OCI-LY3 (cell line): Measurements from ENCODE around the gene DSN1.

Experiments used
- CTCF ChIP-seq: fragments of 200-600, 300-600 bp; sonication (generic); IDR thresholded peaks from 2 replicates; pipeline ENCODE4 v1.5.1; 2014; ENCODE audit warnings: antibody characterized with exemption, low read length, low read depth
- EZH2phosphoT487 ChIP-seq: fragments of 200-600 bp; shearing (Covaris generic); IDR thresholded peaks from 2 replicates; pipeline ENCODE4 v1.6.1; 2018; ENCODE audit warnings: antibody characterized with exemption, mixed run types, low read depth

- TF ChIP-seq CTCF (no peak), EZH2phosphoT487 (no peak)
These were observed 44.6 kb upstream of the DSN1 start for GRCh38 chr20:36818185-36818584.
